OCI-M2 (cell line): ENCODE data around the gene MTCH2.

Experiments used
- DNase-seq: peaks from one replicate; lab custom pipeline; 2025; ENCODE audit not compliant: unreplicated experiment; lab: John Stamatoyannopoulos, UW

The MTCH2 gene

DNA sequence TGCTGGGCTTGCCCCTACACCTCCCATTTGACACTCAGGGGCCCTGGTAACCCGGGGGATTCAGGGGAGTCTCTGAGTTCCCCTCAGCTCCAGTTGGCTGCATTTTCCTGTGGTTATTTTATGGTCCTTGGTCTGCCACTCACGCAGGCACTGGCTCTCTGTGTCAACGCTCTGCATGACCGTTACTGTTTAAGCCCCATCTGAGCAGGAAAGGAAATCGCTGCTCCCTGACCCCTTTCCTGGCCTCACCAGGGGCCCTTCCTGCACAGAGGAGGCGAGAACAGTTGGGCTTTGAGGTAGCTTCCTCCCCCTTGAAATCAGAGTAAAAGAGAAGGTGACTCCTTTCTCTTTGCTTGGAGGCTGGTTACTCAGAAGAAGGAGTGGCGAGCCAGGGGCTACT lies 50.6 kb downstream of the MTCH2 start:
- DNase-seq = no peak

- DNase-seq = no peak
Observed at GRCh38 chr11:47589977-47590861, 52.1 kb downstream of the MTCH2 start.

GRCh38 chr11:47589584-47589976 lies 52.8 kb downstream of the MTCH2 start:
- no peak for DNase-seq

GRCh38 chr11:47589118-47589517 lies 53.2 kb downstream of the MTCH2 start:
- DNase-seq = no peak

DNA sequence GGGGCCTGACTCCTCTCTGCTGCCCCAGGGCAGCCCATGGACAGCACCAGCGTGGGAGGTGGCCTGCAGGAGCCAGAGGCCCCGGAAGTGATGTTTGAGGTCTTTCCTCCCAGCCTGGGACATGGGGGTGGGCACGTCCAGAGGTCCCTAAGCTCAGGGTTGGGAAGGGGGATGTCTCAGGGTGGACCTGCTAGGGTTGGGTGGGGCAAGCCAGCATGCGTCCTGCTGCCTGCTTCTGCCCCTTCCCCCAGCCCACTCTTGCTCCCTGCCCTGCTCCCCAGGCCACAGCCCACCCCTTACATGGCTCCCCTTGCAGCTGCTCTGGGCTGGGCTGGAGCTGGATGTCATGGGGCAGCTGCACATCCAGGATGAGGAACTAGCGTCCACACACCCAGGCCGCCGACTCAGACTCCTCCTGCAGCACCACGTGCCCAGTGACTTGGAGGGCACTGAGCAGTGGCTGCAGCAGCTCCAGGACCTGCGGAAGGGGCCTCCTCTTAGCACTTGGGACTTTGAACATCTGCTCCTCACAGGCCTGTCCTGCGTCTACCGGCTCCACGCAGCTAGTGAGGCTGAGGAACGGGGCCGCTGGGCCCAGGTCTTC lies 54.5 kb downstream of the MTCH2 start:
- DNase-seq = no peak

DNA sequence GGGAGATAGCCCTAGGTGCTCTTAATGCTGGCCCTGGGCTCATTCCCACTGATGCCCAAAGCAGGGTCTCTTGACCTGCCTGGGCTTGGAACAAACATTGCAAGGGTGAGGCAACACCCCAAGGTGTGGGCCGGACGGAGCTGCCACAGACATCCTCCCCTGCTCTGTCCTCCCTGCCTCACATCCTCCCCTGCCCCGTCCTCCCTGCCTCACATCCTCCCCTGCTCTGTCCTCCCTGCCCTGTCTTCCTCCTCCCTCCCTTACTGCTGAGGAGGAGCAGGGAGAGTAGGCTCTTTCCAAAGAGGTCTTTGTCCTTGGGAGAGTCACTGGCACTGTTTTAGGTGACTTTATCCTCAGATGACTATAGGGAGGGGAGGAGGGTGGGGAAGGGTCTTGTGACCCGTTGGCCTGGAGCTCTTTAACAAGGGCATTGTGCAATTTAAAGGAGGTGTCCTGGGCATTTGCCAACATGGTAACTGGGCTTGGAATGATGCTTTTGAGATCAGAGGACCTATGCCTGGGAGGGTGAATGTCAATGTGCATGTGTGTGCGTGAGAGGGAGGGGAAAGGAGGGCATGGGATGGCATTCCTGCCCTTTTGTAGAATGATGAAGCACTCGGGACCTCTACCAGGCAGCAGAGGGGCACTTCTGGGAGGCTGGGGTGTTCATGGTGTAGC lies 55.2 kb downstream of the MTCH2 start:
- no peak for DNase-seq

GRCh38 chr11:47586098-47586855 lies 56.1 kb downstream of the MTCH2 start, which contains the start of gene FAM180B:
Gene FAM180B, plus strand, starts transcription at chr11:47586678. Its CDS starts 91 bp downstream, at chr11:47586769.
- no peak for DNase-seq

DNA sequence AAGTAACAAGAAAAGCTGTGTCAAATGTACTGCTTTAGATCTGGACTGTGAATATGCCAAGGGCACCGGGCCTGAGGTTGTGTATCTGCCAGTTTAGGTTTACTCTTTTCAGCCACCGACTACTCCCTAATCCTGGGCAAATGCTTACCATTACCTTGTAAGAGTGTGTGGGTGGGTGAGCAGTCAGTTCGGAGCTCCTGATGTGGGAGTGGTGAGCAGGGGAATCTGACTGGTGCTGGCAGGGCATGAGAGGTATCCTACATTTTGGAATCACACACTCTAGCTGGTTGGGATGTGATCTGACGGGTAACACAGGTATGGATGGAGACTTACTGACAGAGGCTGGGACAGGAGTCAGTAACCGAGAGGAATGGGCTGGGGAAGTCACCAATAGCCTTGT lies 58.5 kb downstream of the MTCH2 start:
- no peak for DNase-seq

- peak; percentile 80 for DNase-seq
Observed at GRCh38 chr11:47578524-47579494, 63.5 kb downstream of the MTCH2 start, which contains the start of the genes KBTBD4 and NDUFS3. Gene KBTBD4, minus strand, starts transcription at chr11:47578970. Its CDS starts 19 bp downstream, at chr11:47578951. Gene NDUFS3, plus strand, starts transcription at chr11:47579074. Its CDS starts 18 bp downstream, at chr11:47579092.

DNA sequence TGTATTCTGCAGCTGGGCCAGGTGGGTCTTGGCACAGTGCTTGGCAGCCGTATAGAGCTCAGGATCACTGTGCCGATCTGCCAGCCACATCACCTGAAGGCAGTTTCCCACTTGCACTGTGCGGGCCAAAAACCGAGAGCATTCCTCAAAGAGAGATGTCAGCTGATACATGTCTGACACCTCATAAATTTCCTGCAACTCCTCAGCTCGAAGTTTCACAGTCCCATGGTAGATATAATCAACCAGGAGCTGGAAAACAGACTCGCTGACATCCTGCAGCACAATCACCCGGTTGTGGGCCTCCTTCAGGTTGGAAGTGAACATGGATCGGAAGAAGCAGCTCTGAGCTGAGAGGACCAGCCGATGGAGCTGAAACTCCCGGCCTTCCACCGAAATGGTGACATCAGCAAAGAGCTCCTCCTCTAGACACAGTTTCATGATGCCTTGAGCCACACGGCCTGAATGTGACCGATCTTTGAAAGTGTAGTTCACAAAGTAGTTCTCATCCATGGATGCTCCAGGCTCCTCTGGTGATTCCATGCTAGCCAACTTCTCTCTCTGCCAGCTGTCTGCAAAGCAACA lies 64.8 kb downstream of the MTCH2 start:
- no peak for DNase-seq

DNA sequence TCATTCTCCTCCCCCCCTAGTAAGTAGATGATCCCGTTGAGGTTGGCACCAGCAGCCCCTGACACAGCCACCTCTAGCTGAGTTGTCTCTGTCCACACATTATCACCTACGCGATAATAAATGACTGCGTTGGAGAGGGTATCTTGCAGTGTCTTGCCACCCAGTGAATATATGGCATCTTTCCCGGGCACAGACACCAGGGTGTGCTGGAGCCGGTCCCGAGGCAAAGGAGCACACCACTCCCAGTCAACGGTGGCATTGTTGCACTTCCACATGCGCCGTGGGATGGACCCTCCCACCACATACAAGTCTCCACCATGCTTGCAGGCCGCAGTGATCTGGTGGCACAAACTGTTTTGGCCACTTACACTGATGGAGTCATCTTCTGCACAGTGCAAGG lies 69.0 kb downstream of the MTCH2 start:
- DNase-seq = no peak

DNA sequence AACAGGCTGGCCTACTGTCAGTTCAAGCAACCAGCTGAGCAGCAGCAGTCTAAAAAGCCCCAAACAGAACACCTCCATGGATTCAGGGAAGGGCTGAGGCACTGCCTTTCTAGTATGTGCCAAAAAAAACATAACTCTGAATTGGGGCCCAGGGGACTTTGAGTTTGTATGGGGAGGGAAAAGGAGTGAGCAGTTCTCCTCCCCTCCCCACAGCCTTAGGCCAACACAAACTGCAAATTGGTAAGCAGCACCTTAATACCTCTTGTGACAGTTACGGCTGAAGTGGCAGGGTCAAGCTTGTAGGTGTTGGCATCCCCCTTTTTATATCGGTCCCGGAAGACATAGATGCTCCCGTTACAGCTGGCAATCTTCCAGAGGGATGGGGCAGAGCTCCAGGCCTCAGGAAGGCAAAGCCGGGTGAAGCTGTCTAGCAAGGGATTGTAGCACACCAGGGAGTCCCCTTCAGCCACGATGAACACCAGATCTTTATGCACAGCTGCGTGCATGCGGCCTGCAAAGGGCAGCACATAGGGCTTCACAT lies 69.6 kb downstream of the MTCH2 start:
- DNase-seq = no peak

DNA sequence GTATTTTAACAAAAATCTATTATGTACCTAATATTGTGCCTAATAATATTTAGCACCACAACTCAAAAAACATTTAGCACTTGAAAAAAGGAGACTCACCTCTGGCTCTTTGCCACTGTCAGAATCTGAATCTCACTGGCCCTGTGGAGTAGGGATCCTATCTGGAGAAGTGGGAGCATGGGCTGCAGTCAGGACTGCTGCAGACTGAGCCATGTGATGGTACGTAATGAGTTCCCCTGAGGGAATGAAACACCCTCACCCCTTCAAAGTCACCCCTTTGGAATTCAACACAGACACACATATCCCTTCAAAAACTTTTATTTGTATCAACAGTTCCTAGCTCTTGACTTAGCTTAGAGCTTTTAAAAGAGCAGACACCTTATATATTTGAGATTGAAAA lies 70.5 kb downstream of the MTCH2 start:
- no peak for DNase-seq

GRCh38 chr11:47571357-47571729 lies 71.0 kb downstream of the MTCH2 start:
- no peak for DNase-seq

DNA sequence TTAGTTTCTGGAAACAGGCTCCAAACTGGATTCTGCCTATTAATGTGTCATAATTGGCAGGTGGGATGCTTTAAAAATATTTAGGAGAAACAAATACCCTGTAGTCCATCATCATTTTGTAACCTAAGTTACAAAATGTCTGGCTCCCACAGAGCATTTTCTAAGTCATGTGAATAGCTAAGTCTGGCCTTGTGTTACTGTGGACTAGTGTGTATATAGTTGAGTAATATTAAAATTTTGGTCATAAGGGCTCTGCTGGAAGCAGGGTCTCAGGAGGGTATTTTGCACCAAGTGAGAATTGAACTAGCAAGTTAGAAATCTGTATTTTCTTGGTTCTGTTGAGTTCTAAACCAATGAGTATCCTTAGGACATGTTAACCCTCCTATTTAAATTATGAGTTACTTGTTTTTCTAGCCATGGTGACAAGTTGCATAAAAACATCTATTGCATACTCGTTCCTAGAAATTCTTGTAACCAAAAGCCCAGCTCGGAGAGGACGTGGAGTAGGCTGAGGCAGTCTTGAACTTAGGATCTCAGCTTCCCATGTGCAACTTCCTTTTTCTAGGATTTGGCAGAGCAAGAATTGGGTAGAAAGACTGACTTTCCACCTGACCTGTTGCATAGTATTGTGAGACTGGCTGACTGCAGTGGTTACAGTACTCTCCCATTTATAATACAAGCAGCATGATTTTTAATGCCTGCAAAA lies 71.6 kb downstream of the MTCH2 start:
- no peak for DNase-seq

DNA sequence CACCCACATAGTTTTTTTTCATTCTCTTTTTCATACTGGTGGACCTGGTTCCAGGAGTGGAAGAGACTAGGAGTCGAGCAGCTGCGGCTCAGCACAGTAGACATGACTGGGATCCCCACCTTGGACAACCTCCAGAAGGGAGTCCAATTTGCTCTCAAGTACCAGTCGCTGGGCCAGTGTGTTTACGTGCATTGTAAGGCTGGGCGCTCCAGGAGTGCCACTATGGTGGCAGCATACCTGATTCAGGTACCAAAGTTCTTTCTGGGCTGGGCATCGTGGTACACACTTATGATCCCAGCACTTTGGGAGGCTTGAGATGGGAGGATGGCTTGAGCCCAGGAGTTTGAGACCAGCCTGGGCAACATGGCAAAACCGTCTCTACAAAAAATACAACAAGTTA lies 72.7 kb downstream of the MTCH2 start:
- no peak for DNase-seq
